Neuronal stem cell (in vitro differentiated cells): Measurements from ENCODE around the gene KRT9.
"Not testable (repeated sequence)": the region's sequence is repeated elsewhere in the genome, so short reads cannot be mapped to it uniquely, and the experiment has no call there.

Experiments
- DNase-seq: peaks from one replicate; pipeline ENCODE4 v3.0.0-alpha.2; 2013; ENCODE audit warnings: low spot score
- H2AFZ ChIP-seq: one replicate; pipeline ENCODE4 v1.6.1; 2013; ENCODE audit warnings: mild to moderate bottlenecking, low read length, inconsistent platforms
- H2AK5ac ChIP-seq: 2 replicates; pipeline ENCODE4 v1.6.1; 2013; ENCODE audit warnings: low read depth, mild to moderate bottlenecking, inconsistent platforms, low read length, moderate library complexity, mixed read lengths
- H2BK120ac ChIP-seq: 2 replicates; pipeline ENCODE4 v1.6.1; 2013; ENCODE audit warnings: low read depth, mild to moderate bottlenecking, inconsistent platforms, low read length, moderate library complexity, mixed read lengths
- H2BK12ac ChIP-seq: one replicate; pipeline ENCODE4 v1.6.1; 2013; ENCODE audit warnings: low read length, inconsistent platforms
- H2BK15ac ChIP-seq: 2 replicates; pipeline ENCODE4 v1.6.1; 2013; ENCODE audit warnings: mild to moderate bottlenecking, low read length, inconsistent platforms, mixed read lengths
- H2BK5ac ChIP-seq: one replicate; pipeline ENCODE4 v1.6.1; 2013; ENCODE audit warnings: inconsistent platforms, mild to moderate bottlenecking, low read length, moderate library complexity
- H3K14ac ChIP-seq: one replicate; pipeline ENCODE4 v1.6.1; 2013; ENCODE audit warnings: low read length, inconsistent platforms
- H3K18ac ChIP-seq: 2 replicates; pipeline ENCODE4 v1.6.1; 2013; ENCODE audit warnings: low read length, inconsistent platforms
- H3K23ac ChIP-seq: 2 replicates; pipeline ENCODE4 v1.6.1; 2013; ENCODE audit warnings: low read depth, mild to moderate bottlenecking, mixed read lengths, low read length, inconsistent platforms; ENCODE audit not compliant: poor library complexity
- H3K27ac ChIP-seq: replicated peaks from 3 replicates; pipeline ENCODE4 v1.5.1; 2013; ENCODE audit warnings: low read length, inconsistent platforms
- H3K27me3 ChIP-seq, 3 experiments: 2 replicates each; pipeline ENCODE4 v1.6.1; 2013; ENCODE audit warnings: low read length in 3 of 3, mild to moderate bottlenecking in 2 of 3, inconsistent platforms in 1 of 3, low read depth in 1 of 3, mixed read lengths in 1 of 3, moderate library complexity in 1 of 3; ENCODE audit not compliant: control insufficient read depth in 3 of 3, insufficient read depth in 3 of 3
- H3K36me3 ChIP-seq, 2 donors: replicated peaks in 1 of 2; 2 replicates each; pipeline ENCODE4 v1.6.1; 2013; ENCODE audit warnings: low read length in 2 of 2; ENCODE audit not compliant: control insufficient read depth in 2 of 2, insufficient read depth in 2 of 2
- H3K4ac ChIP-seq: 2 replicates; pipeline ENCODE4 v1.6.1; 2013; ENCODE audit warnings: inconsistent platforms, mild to moderate bottlenecking, low read length, moderate library complexity
- H3K4me1 ChIP-seq, 2 donors: 1 replicate in 1 of 2; 2 replicates in 1 of 2; pipeline ENCODE4 v1.6.1; 2013; ENCODE audit warnings: low read length in 2 of 2, low read depth in 1 of 2; ENCODE audit not compliant: control insufficient read depth in 2 of 2, insufficient read depth in 1 of 2
- H3K4me2 ChIP-seq: one replicate; pipeline ENCODE4 v1.6.1; 2013; ENCODE audit warnings: mild to moderate bottlenecking, low read length, inconsistent platforms; ENCODE audit not compliant: insufficient read depth, poor library complexity, severe bottlenecking
- H3K4me3 ChIP-seq, 2 donors: 2 replicates each; pipeline ENCODE4 v1.5.1; 2013; ENCODE audit warnings: low read length in 2 of 2, mild to moderate bottlenecking in 2 of 2, inconsistent platforms in 1 of 2, moderate library complexity in 1 of 2
- H3K79me1 ChIP-seq: one replicate; pipeline ENCODE4 v1.6.1; 2013; ENCODE audit warnings: low read depth, mild to moderate bottlenecking, inconsistent platforms, low read length, moderate library complexity
- H3K9ac ChIP-seq: one replicate; pipeline ENCODE4 v1.6.1; 2013; ENCODE audit warnings: mild to moderate bottlenecking, low read depth, low read length, inconsistent platforms; ENCODE audit not compliant: poor library complexity
- H3K9me3 ChIP-seq, 2 donors: replicated peaks in 1 of 2; 2 replicates each; pipeline versions ENCODE3 to v1.6.1; 2013; ENCODE audit warnings: low read length in 2 of 2, mild to moderate bottlenecking in 2 of 2, inconsistent platforms in 1 of 2, low read depth in 1 of 2, mixed read lengths in 1 of 2, moderate library complexity in 1 of 2; ENCODE audit not compliant: control insufficient read depth in 2 of 2, insufficient read depth in 1 of 2
- H4K8ac ChIP-seq: one replicate; pipeline ENCODE4 v1.6.1; 2013; ENCODE audit warnings: low read depth, mild to moderate bottlenecking, inconsistent platforms, low read length, moderate library complexity
- H4K91ac ChIP-seq: one replicate; pipeline ENCODE4 v1.6.1; 2013; ENCODE audit warnings: low read length, low read depth, mild to moderate bottlenecking, inconsistent platforms; ENCODE audit not compliant: poor library complexity
- WGBS, 2 donors: extraction: QIAGEN DNeasy Blood & Tissue Kit; methylation state at CpG; one replicate each; pipeline ENCODE4 v1.1.7; 2013; ENCODE audit warnings: missing lambda C conversion rate in 2 of 2, mixed read lengths in 1 of 2; ENCODE audit not compliant: insufficient read length in 2 of 2, insufficient replicate concordance in 1 of 2; ENCODE audit errors: extremely low coverage in 2 of 2; 5-methylcytosine and 5-hydroxymethylcytosine counted together

The KRT9 gene

DNA sequence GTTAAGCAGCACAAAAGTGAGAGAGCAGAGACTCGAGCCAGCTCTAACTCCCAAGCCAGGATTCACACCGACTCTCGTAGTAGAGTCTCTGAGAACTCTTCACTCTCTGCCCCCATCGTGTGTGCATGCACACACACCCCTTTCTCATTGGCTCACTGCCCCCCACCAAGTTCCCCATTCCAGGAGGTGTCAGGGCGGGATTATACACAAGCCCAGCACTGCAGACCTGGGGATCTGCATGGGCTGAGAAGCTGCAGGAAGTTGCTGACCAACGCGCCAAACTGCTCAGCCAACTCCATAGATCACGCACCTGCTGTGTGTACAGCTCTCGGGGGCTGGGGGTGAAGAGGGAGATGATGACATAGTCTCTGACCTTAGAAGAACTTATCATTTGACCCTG lies 42.9 kb upstream of the KRT9 start:
- H3K9me3 ChIP-seq, H2BK120ac ChIP-seq, H3K36me3 ChIP-seq, H2BK5ac ChIP-seq, H2BK15ac ChIP-seq, DNase-seq, H3K14ac ChIP-seq, H3K4me3 ChIP-seq, H3K18ac ChIP-seq, H4K8ac ChIP-seq, H2BK12ac ChIP-seq, H3K4me2 ChIP-seq, H3K9ac ChIP-seq, H3K27me3 ChIP-seq, H2AFZ ChIP-seq, H3K23ac ChIP-seq, H3K4ac ChIP-seq, H3K79me1 ChIP-seq, H3K27ac ChIP-seq, H4K91ac ChIP-seq: not testable (repeated sequence)
- H3K4me1 ChIP-seq, result peaks cover 0 to 11% of the 10 kb centered on the region in 2 donors
- no CpG with 5 or more reads among the region's 9 CpGs for WGBS, 2 donors
- H2AK5ac ChIP-seq, result peak overlapping the region; percentile 26

DNA sequence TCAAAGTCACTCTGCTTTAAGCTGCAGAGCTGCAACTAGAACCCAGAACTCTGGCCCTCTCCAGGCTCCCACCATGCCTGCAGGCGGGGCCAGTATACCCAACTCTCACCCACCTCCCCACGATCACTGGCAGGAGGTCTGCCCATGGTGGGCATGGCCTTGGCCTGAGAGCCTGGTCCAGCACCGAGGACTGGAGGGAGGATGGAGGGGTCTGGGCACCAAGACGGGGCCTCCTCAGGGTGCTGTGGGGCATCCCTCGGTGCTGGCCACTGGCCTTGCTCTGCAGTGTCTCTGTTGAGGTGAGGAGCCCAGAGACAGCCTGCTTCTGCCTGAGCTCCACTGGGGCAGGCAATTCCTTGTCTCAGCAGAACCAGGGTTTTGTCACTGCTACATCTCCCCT lies 42.2 kb upstream of the KRT9 start:
- Histone ChIP-seq H3K4ac (no peak overlapping the region), H2BK12ac (no peak overlapping the region), H3K27ac (no peak overlapping the region), H3K18ac (peak overlapping the region; percentile 28), H4K8ac (no peak overlapping the region), H3K23ac (no peak overlapping the region), H3K9me3 (no peaks in the 10 kb centered on the region), H3K9ac (no peak overlapping the region), H3K14ac (peak overlapping the region; percentile 82), H3K4me2 (no peak overlapping the region), H4K91ac (no peak overlapping the region), H3K4me1 (peaks cover 0 to 8% of the 10 kb centered on the region in 2 donors), H3K4me3 (no peak overlapping the region), H2BK5ac (no peak overlapping the region), H2BK15ac (peak overlapping the region; percentile 38), H3K79me1 (no peaks in the 10 kb centered on the region), H2AFZ (no peak overlapping the region), H3K36me3 (no peaks in the 10 kb centered on the region), H3K27me3 (no peaks in the 10 kb centered on the region), H2BK120ac (no peak overlapping the region), H2AK5ac (no peak overlapping the region)
- DNase-seq, result no peak
- WGBS, 2 donors, result no CpG with 5 or more reads among the region's 5 CpGs

- Histone ChIP-seq H3K9me3 (no peaks in the 10 kb centered on the region), H4K8ac (no peak overlapping the region), H3K79me1 (no peaks in the 10 kb centered on the region), H2BK15ac (peak overlapping the region; percentile 38), H2AFZ (no peak overlapping the region), H3K9ac (no peak overlapping the region), H4K91ac (no peak overlapping the region), H3K4ac (no peak overlapping the region), H2BK12ac (no peak overlapping the region), H3K27ac (no peak overlapping the region), H3K4me1 (peaks cover 0 to 6% of the 10 kb centered on the region in 2 donors), H3K36me3 (no peaks in the 10 kb centered on the region), H2AK5ac (peak overlapping the region; percentile 70), H3K18ac (peak overlapping the region; percentile 38), H2BK120ac (no peak overlapping the region), H3K4me3 (no peak overlapping the region), H2BK5ac (peak overlapping the region; percentile 24), H3K27me3 (no peaks in the 10 kb centered on the region), H3K23ac (no peak overlapping the region), H3K14ac (no peak overlapping the region), H3K4me2 (no peak overlapping the region)
- no peak for DNase-seq
- WGBS, 2 donors, result no CpG with 5 or more reads among the region's 11 CpGs
Observed at GRCh38 chr17:41613277-41614082, 41.6 kb upstream of the KRT9 start.

- Histone ChIP-seq H3K18ac (peak within 1 kb of the TSS; percentile 57), H2BK120ac (peak within 1 kb of the TSS; percentile 61), H2BK5ac (peak within 1 kb of the TSS; percentile 24), H2AK5ac (peak within 1 kb of the TSS; percentile 70)
- H3K4ac ChIP-seq, H3K4me1 ChIP-seq, H2AFZ ChIP-seq, H3K9ac ChIP-seq, H3K14ac ChIP-seq, H3K23ac ChIP-seq, H2BK12ac ChIP-seq, H2BK15ac ChIP-seq, H3K4me2 ChIP-seq, H3K9me3 ChIP-seq, H3K4me3 ChIP-seq, H3K27me3 ChIP-seq, H3K27ac ChIP-seq, H4K91ac ChIP-seq, H3K36me3 ChIP-seq, DNase-seq, H3K79me1 ChIP-seq, H4K8ac ChIP-seq: not testable (repeated sequence)
- WGBS, 2 donors, result no CpG with 5 or more reads among the region's 31 CpGs
Observed at GRCh38 chr17:41612376-41613160, 40.7 kb upstream of the KRT9 start, which contains the start of gene KRT16. Gene KRT16 (minus strand): TSS chr17:41612767. CDS start chr17:41612688, 79 bp downstream.
